ENCODE measurements around the gene PRRG2.
A peak's percentile ranks its signal among the peaks of the same experiment; 100 is the strongest.

The PRRG2 gene

DNA sequence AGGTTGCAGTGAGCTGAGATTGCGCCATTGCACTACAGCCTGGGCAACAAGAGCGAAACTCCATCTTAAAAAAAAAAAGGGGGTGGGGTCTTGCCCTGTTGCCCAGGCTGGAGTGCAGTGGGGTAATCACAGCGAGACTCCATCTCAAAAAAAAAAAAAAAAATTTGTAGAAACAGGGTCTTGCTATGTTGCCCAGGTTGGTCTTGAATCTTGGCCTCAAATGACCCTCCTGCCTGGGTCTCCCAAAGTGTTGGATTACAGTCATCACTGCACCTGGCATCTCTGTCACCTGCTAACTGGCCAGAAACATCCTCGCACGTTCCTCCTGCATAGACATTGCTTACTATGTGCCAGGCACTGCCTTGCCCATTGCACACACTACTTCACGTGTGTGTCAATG is 39.2 kb upstream of the PRRG2 start:
- TF ChIP-seq CTCF (IDR thresholded peaks at IDR 0.05; ENCODE audit: low read depth, low read length, missing control alignments) = no peak
- no peak for DNase-seq (ENCODE audit: extremely low read depth, low read depth)
- no peak overlapping the region for H3K4me3 ChIP-seq (replicated peaks; ENCODE audit: low read depth, low read length)

- no peak for DNase-seq (ENCODE audit: extremely low read depth, low read depth)
- no peak for TF ChIP-seq CTCF (IDR thresholded peaks at IDR 0.05; ENCODE audit: low read depth, low read length, missing control alignments)
- no peak overlapping the region for H3K4me3 ChIP-seq (replicated peaks; ENCODE audit: low read depth, low read length)
These were observed 38.7 kb upstream of the PRRG2 start for GRCh38 chr19:49542446-49542845.

DNA sequence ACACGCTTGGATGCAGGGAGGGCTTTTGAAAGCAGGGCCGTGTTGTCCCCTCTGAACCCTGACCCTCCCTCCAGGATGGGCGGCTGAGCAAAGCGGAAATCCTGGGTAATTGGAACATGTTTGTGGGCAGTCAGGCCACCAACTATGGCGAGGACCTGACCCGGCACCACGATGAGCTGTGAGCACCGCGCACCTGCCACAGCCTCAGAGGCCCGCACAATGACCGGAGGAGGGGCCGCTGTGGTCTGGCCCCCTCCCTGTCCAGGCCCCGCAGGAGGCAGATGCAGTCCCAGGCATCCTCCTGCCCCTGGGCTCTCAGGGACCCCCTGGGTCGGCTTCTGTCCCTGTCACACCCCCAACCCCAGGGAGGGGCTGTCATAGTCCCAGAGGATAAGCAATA is 38.1 kb upstream of the PRRG2 start:
- no peak for DNase-seq (ENCODE audit: extremely low read depth, low read depth)
- TF ChIP-seq CTCF (IDR thresholded peaks at IDR 0.05; ENCODE audit: low read depth, low read length, missing control alignments) = no peak
- H3K4me3 ChIP-seq (replicated peaks; ENCODE audit: low read depth, low read length) = no peak overlapping the region

- DNase-seq (ENCODE audit: extremely low read depth, low read depth) = no peak
- TF ChIP-seq CTCF (IDR thresholded peaks at IDR 0.05; ENCODE audit: low read depth, low read length, missing control alignments) = no peak
- H3K4me3 ChIP-seq (replicated peaks; ENCODE audit: low read depth, low read length) = no peak overlapping the region
These were observed 37.0 kb upstream of the PRRG2 start for GRCh38 chr19:49544154-49544553.

DNA sequence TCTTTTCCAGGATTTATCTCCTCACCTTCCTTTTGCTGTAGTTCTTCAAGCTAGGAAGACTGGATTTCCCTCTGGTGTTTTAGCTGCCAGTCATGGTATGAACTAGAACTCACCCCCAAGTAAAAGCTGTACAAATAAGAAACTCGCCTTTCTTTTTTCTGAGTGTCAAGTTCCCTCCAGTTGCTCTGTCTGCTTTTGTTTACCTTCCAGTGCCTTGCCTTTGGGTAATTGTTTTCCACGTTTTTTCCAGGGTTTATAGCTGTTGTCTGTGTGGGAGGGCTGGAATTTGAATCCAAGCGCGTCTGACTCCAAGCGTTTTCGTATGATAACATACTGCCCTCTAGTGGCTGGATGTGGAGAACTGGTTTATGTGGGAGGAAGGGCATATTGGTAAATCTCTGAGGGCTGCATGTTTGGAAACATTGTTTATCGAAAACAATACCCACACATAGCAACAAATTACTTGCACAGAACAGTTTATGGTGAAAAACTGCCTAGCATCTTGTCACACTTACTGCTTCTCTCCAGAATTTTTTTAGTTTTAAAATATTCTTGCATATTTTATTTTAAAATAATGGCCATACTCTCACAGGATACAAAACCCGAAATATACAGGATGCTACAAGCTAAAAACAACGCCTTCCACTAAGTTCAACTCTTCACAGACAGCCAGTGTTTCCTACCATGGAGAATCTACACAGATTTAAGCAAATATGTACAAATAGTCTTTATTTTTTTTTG is 34.1 kb upstream of the PRRG2 start:
- TF ChIP-seq CTCF (IDR thresholded peaks at IDR 0.05; ENCODE audit: low read depth, low read length, missing control alignments) = peak; percentile 74
- H3K4me3 ChIP-seq (replicated peaks; ENCODE audit: low read depth, low read length) = no peak overlapping the region
- DNase-seq (ENCODE audit: extremely low read depth, low read depth) = peak; percentile 95

GRCh38 chr19:49549045-49549444 is 32.1 kb upstream of the PRRG2 start:
- H3K4me3 ChIP-seq (replicated peaks; ENCODE audit: low read depth, low read length) = no peak overlapping the region
- no peak for TF ChIP-seq CTCF (IDR thresholded peaks at IDR 0.05; ENCODE audit: low read depth, low read length, missing control alignments)
- DNase-seq (ENCODE audit: extremely low read depth, low read depth) = no peak

- no peak overlapping the region for H3K4me3 ChIP-seq (replicated peaks; ENCODE audit: low read depth, low read length)
- TF ChIP-seq CTCF (IDR thresholded peaks at IDR 0.05; ENCODE audit: low read depth, low read length, missing control alignments) = no peak
- no peak for DNase-seq (ENCODE audit: extremely low read depth, low read depth)
These were observed 29.6 kb upstream of the PRRG2 start for GRCh38 chr19:49551531-49551930.

Data from HFF-Myc (cell line).